Measurements from ENCODE around the gene EPHA2. TPM values are rescaled to one million over a fixed set of nuclear protein-coding genes. Genes with fewer than 3 reads are reported as not detected.
"Not testable (repeated sequence)": the region's sequence is repeated elsewhere in the genome, so short reads cannot be mapped to it uniquely, and the experiment has no call there.

Gene EPHA2
- total RNA-seq, 1 experiment from 2014 or later, result 130 TPM

DNA sequence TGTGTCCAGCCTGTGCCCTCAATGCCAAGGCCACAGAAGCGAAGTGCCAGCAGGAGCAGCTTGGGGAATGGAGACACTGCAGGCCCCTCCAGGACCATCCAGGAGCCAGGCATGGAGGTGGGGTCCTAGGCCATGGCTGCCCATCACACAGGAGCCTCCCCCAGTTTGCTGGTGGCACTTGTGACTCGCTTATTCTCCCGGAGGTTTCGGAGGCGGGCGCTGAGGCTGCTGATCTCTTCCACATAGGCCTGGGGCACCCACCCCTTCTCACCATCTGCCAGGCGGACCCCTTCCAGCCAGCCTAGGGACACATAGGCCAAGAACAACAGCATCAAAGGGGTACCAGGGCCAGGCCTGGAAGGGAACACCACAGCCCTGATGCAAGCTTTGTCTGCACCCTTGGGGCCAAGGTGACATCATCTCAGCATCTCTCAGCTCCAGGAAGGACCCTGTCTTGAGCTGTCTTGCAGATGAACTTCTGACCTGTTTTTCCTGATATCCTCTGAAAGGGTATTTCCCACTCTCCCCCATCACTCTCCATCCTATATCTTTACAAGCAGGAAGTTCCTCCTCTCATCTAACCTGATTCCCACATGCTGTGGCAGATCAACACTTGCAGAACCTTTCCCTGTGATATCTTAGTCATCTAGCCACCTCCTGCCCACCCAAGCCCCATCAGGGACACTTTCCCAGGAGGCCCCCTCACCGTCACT, 42.7 kb upstream of the EPHA2 start:
- TF ChIP-seq, protein P1, sequence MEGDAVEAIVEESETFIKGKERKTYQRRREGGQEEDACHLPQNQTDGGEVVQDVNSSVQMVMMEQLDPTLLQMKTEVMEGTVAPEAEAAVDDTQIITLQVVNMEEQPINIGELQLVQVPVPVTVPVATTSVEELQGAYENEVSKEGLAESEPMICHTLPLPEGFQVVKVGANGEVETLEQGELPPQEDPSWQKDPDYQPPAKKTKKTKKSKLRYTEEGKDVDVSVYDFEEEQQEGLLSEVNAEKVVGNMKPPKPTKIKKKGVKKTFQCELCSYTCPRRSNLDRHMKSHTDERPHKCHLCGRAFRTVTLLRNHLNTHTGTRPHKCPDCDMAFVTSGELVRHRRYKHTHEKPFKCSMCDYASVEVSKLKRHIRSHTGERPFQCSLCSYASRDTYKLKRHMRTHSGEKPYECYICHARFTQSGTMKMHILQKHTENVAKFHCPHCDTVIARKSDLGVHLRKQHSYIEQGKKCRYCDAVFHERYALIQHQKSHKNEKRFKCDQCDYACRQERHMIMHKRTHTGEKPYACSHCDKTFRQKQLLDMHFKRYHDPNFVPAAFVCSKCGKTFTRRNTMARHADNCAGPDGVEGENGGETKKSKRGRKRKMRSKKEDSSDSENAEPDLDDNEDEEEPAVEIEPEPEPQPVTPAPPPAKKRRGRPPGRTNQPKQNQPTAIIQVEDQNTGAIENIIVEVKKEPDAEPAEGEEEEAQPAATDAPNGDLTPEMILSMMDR (IDR thresholded peaks at IDR 0.05; ENCODE audit: unreplicated experiment), result no peak
- Mint-ChIP-seq H3K4me1 (ENCODE audit: low read depth, unreplicated experiment) (no peaks in the 10 kb centered on the region), H3K4me3 (ENCODE audit: low read depth, unreplicated experiment) (no peak overlapping the region), H3K9me3 (ENCODE audit: low read depth, unreplicated experiment) (no peaks in the 10 kb centered on the region), H3K27me3 (ENCODE audit: unreplicated experiment) (no peaks in the 10 kb centered on the region), H3K27ac (ENCODE audit: unreplicated experiment) (peak overlapping the region; percentile 54), H3K36me3 (ENCODE audit: insufficient read depth, unreplicated experiment) (peaks cover 4% of the 10 kb centered on the region)
- intact Hi-C loops (cut with micrococcal nuclease; ENCODE audit: unreplicated experiment), result no loop called here
- CTCF ChIA-PET, result no interaction called here
- DNase-seq, result no peak
- no TSS peak for BruUV-seq (replicated peaks)

DNA sequence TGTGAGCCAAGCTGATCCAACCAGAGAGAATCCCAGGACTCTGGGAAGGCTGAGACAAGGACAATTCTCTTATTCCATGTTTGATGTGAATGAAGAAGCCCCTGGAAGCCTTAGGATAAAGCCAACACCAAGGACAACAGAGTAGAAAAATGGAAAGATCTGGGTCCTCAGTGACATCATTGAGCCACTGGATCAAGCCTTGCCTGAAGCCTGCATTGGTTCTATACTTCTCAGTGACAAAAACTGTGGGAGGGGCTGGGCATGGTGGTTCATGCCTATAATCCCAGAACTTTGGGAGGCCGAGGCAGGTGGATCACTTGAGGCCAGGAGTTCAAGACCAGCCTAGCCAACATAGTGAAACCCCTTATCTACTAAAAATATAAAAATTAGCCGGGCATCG, 41.0 kb upstream of the EPHA2 start:
- Mint-ChIP-seq H3K4me1 (ENCODE audit: low read depth, unreplicated experiment) (no peaks in the 10 kb centered on the region), H3K27ac (ENCODE audit: unreplicated experiment) (no peak overlapping the region), H3K36me3 (ENCODE audit: insufficient read depth, unreplicated experiment) (no peaks in the 10 kb centered on the region), H3K4me3 (ENCODE audit: low read depth, unreplicated experiment) (no peak overlapping the region), H3K9me3 (ENCODE audit: low read depth, unreplicated experiment) (no peaks in the 10 kb centered on the region), H3K27me3 (ENCODE audit: unreplicated experiment) (no peaks in the 10 kb centered on the region)
- DNase-seq, result no peak
- intact Hi-C loops (cut with micrococcal nuclease; ENCODE audit: unreplicated experiment), result no loop called here
- BruUV-seq (replicated peaks), result no TSS peak
- CTCF ChIA-PET, result no interaction called here
- TF ChIP-seq, protein P1 (IDR thresholded peaks at IDR 0.05; ENCODE audit: unreplicated experiment), result no peak

DNA sequence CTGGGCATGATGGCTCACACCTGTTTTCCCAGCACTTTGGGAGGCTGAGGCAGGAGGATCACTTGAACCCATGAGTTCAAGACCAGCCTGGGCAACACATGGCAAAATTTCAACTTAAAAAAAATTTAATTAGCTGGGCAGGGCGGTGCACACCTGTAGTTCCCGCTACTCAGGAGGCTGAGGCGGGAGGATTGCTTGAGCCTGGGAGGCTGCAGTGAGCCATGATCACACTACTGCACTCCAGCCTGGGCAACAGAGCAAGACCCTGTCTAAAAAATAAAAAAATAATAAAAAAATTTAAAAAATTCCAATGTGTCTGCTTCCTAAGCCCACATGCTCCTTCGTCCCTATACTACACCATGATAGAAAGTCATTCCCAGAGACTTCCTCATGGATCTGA, 40.3 kb upstream of the EPHA2 start:
- H3K27ac Mint-ChIP-seq (ENCODE audit: unreplicated experiment); H3K36me3 Mint-ChIP-seq (ENCODE audit: insufficient read depth, unreplicated experiment); H3K9me3 Mint-ChIP-seq (ENCODE audit: low read depth, unreplicated experiment); H3K4me3 Mint-ChIP-seq (ENCODE audit: low read depth, unreplicated experiment); BruUV-seq (replicated peaks); H3K4me1 Mint-ChIP-seq (ENCODE audit: low read depth, unreplicated experiment); H3K27me3 Mint-ChIP-seq (ENCODE audit: unreplicated experiment); DNase-seq; CTCF ChIA-PET; intact Hi-C loops (cut with micrococcal nuclease; ENCODE audit: unreplicated experiment): not testable (repeated sequence)

DNA sequence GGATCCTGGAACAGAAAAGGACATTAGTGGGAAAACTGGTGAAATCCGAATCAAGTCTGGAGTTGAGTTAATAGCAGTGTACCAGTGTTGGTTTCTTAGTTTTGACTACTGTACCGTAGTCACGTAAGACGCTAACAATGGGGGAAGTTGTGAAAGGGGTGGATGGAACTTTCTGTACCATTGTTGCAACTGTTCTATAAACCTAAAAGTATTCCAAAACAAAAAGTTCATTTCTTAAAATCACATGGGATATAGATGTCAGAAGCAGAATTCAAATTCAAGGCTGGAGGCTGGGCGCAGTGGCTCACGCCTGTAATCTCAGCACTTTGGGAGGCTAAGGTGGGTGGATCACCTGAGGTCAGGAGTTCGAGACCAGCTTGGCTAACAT, 39.6 kb upstream of the EPHA2 start:
- BruUV-seq (replicated peaks), result no TSS peak
- CTCF ChIA-PET, result no interaction called here
- Mint-ChIP-seq H3K27ac (ENCODE audit: unreplicated experiment) (no peak overlapping the region), H3K36me3 (ENCODE audit: insufficient read depth, unreplicated experiment) (no peaks in the 10 kb centered on the region), H3K27me3 (ENCODE audit: unreplicated experiment) (peaks cover 6% of the 10 kb centered on the region), H3K4me1 (ENCODE audit: low read depth, unreplicated experiment) (no peaks in the 10 kb centered on the region), H3K4me3 (ENCODE audit: low read depth, unreplicated experiment) (no peak overlapping the region), H3K9me3 (ENCODE audit: low read depth, unreplicated experiment) (no peaks in the 10 kb centered on the region)
- intact Hi-C loops (cut with micrococcal nuclease; ENCODE audit: unreplicated experiment), result no loop called here
- TF ChIP-seq, protein P1 (IDR thresholded peaks at IDR 0.05; ENCODE audit: unreplicated experiment), result no peak
- DNase-seq, result no peak

GRCh38 chr1:16191916-16192546, 36.2 kb upstream of the EPHA2 start:
- intact Hi-C loops (cut with micrococcal nuclease; ENCODE audit: unreplicated experiment), result no loop called here
- no peak overlapping the region for H3K4me3 Mint-ChIP-seq (ENCODE audit: low read depth, unreplicated experiment)
- no peaks in the 10 kb centered on the region for H3K9me3 Mint-ChIP-seq (ENCODE audit: low read depth, unreplicated experiment)
- DNase-seq, result no peak
- peaks cover 12% of the 10 kb centered on the region for H3K4me1 Mint-ChIP-seq (ENCODE audit: low read depth, unreplicated experiment)
- TF ChIP-seq, protein P1 (IDR thresholded peaks at IDR 0.05; ENCODE audit: unreplicated experiment), result no peak
- CTCF ChIA-PET, result no interaction called here
- no peaks in the 10 kb centered on the region for H3K36me3 Mint-ChIP-seq (ENCODE audit: insufficient read depth, unreplicated experiment)
- H3K27me3 Mint-ChIP-seq (ENCODE audit: unreplicated experiment), result peaks cover 8% of the 10 kb centered on the region
- H3K27ac Mint-ChIP-seq (ENCODE audit: unreplicated experiment), result no peak overlapping the region
- no TSS peak for BruUV-seq (replicated peaks)
